K562 (cell line): ENCODE results near the gene FRRS1L. TPM values are rescaled to one million over a fixed set of nuclear protein-coding genes. Genes with fewer than 3 reads are reported as not detected.

Experiments used
- BCL6 ChIP-seq: fragments of 250-450 bp; sonication (Bioruptor Pico); IDR thresholded peaks from 2 replicates; pipeline ENCODE4 v1.4.0; 2020
- DPF2 ChIP-seq: fragments of 450-650 bp; IDR thresholded peaks from 2 replicates; pipeline ENCODE4 v1.6.1; 2016
- EP300 ChIP-seq: IDR thresholded peaks from 2 replicates; pipeline ENCODE4 v1.6.1; 2012; ENCODE audit warnings: low read length, improper control_type of control experiment
- EP400 ChIP-seq: fragments of 450-650 bp; IDR thresholded peaks from 2 replicates; pipeline ENCODE4 v1.6.1; 2017; ENCODE audit warnings: antibody characterized with exemption, mild to moderate bottlenecking, moderate library complexity
- ETV1 ChIP-seq: fragments of 450-650 bp; conservative IDR thresholded peaks from 2 replicates; pipeline ENCODE4 v1.6.1; 2016; ENCODE audit warnings: missing genetic modification characterization, control low read depth, low read depth, missing compliant biosample characterization
- MEF2D ChIP-seq: conservative IDR thresholded peaks from 2 replicates; pipeline ENCODE4 v1.6.1; 2016; ENCODE audit warnings: low read depth, missing genetic modification characterization, missing compliant biosample characterization
- MTA2 ChIP-seq: fragments of 450-650 bp; IDR thresholded peaks from 2 replicates; pipeline ENCODE4 v1.6.1; 2016; ENCODE audit warnings: low read depth
- POLR2AphosphoS2 ChIP-seq: IDR thresholded peaks from 2 replicates; pipeline ENCODE4 v1.6.1; 2012; ENCODE audit warnings: low read length, improper control_type of control experiment
- RHOXF2B ChIP-seq: fragments of 250-450 bp; sonication (Bioruptor Pico); conservative IDR thresholded peaks from 2 replicates; pipeline ENCODE4 v1.5.1; 2021
- TFAM ChIP-seq: fragments of 250-450 bp; sonication (Bioruptor Pico); conservative IDR thresholded peaks from 2 replicates; pipeline ENCODE4 v1.5.0; 2021; ENCODE audit warnings: mild to moderate bottlenecking, moderate library complexity
- TRIM24 ChIP-seq, 2 experiments: fragments of 450-650 bp; IDR thresholded peaks; 2 replicates each; pipeline ENCODE4 v1.6.1; 2016
- WHSC1 ChIP-seq: IDR thresholded peaks from one replicate; pipeline ENCODE4 v1.6.1; 2012; ENCODE audit warnings: low read length, control low read depth, inconsistent platforms
- ZNF217 ChIP-seq: sonication (generic); formaldehyde crosslinking; IDR thresholded peaks from 2 replicates; pipeline ENCODE4 v1.8.0; 2022; ENCODE audit warnings: mild to moderate bottlenecking, missing genetic modification reagents
- ZNF282 ChIP-seq: sonication (generic); formaldehyde crosslinking; IDR thresholded peaks from 2 replicates; pipeline ENCODE4 v1.8.1; 2023; ENCODE audit warnings: missing genetic modification reagents
- ZNF316 ChIP-seq: fragments of 450-650 bp; IDR thresholded peaks from 2 replicates; pipeline ENCODE4 v1.6.1; 2016
- polyA plus RNA-seq, 8 experiments: library from polyadenylated mRNA; depleted of rRNA in 4 of 8; stranded (reverse) in 5 of 8; unstranded in 3 of 8; fragments of >200 nt; fragmentation: Nextera tagmentation in 2 of 8; fragmentation: Illumina TruSeq in 1 of 8; extraction: Ambion mirVana in 2 of 8; extraction: Trizol in 1 of 8; gene quantifications; 2 replicates each; pipeline versions ENCODE4 v1.2.1 to v1.2.3, GENCODE V29; 2011 to 2014; ENCODE audit warnings: inconsistent platforms in 1 of 8, missing spikeins in 1 of 8
- total RNA-seq, 7 experiments: library from RNA; depleted of rRNA in 6 of 7; stranded (reverse); fragments of >200 nt in 6 of 7; fragmentation: Illumina TruSeq in 2 of 7; extraction: Trizol in 2 of 7; gene quantifications; 2 replicates each; pipeline versions ENCODE4 v1.2.1 to v1.2.3, GENCODE V29; 2011 to 2021; ENCODE audit warnings: low replicate concordance in 1 of 7
- TF ChIP-seq, protein P1 (sequence below): fragments of 450-650 bp; IDR thresholded peaks from 2 replicates; pipeline ENCODE4 v1.6.1; 2016; ENCODE audit warnings: mild to moderate bottlenecking, moderate library complexity
- TF ChIP-seq, protein P2 (sequence below): conservative IDR thresholded peaks from 2 replicates; pipeline ENCODE4 v1.6.1; 2011; ENCODE audit warnings: low read depth, mild to moderate bottlenecking, low read length; ENCODE audit not compliant: control insufficient read depth

Gene FRRS1L
- total and polyA plus RNA-seq, 9 of the 15 experiments (the other 6 are each of a cell fraction or from before 2014, with no cell fraction given), result under 0.01 to 0.04 (median 0.03) TPM; not detected in 5

DNA sequence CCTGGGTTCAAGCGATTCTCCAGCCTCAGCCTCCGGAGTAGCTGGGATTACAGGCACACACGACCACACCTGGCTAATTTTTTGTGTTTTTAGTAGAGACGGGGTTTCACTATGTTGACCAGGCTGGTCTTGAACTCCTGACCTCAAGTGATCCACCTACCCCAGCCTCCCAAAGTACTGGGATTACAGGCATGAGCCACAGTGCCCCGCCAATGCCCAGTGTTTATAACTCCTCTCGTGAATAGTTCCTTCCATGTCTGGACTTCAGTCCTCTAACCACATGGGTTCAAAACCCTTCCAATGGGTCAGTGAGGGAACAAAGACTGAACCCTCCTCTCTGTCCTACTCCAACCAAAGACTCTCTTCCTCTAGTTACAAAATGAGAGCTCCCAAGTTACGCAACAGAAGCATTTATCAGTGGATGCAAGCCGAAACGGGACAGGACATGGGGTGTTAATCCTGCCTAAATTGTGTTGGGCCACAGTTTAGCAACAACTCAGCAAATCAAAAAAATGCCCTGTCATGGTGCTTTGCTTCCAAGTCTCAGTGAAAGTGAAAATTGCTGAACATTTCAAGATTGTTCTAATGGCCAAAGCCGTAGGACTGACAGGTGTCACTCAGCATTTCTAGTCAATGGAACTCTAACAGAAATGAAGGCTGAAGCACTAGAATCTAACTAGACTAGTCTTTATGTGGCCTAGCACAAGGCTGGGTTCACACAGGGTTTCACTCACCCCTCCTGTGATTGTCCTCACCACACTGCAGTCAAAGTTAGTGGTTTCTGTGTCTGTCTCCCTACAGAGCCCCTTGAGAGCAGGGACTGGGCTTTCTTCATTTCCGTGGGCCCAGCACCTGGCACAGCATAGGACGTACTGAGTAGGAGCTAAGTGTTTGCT, 44.1 kb downstream of the FRRS1L start (continued):
- TF ChIP-seq, protein P1, sequence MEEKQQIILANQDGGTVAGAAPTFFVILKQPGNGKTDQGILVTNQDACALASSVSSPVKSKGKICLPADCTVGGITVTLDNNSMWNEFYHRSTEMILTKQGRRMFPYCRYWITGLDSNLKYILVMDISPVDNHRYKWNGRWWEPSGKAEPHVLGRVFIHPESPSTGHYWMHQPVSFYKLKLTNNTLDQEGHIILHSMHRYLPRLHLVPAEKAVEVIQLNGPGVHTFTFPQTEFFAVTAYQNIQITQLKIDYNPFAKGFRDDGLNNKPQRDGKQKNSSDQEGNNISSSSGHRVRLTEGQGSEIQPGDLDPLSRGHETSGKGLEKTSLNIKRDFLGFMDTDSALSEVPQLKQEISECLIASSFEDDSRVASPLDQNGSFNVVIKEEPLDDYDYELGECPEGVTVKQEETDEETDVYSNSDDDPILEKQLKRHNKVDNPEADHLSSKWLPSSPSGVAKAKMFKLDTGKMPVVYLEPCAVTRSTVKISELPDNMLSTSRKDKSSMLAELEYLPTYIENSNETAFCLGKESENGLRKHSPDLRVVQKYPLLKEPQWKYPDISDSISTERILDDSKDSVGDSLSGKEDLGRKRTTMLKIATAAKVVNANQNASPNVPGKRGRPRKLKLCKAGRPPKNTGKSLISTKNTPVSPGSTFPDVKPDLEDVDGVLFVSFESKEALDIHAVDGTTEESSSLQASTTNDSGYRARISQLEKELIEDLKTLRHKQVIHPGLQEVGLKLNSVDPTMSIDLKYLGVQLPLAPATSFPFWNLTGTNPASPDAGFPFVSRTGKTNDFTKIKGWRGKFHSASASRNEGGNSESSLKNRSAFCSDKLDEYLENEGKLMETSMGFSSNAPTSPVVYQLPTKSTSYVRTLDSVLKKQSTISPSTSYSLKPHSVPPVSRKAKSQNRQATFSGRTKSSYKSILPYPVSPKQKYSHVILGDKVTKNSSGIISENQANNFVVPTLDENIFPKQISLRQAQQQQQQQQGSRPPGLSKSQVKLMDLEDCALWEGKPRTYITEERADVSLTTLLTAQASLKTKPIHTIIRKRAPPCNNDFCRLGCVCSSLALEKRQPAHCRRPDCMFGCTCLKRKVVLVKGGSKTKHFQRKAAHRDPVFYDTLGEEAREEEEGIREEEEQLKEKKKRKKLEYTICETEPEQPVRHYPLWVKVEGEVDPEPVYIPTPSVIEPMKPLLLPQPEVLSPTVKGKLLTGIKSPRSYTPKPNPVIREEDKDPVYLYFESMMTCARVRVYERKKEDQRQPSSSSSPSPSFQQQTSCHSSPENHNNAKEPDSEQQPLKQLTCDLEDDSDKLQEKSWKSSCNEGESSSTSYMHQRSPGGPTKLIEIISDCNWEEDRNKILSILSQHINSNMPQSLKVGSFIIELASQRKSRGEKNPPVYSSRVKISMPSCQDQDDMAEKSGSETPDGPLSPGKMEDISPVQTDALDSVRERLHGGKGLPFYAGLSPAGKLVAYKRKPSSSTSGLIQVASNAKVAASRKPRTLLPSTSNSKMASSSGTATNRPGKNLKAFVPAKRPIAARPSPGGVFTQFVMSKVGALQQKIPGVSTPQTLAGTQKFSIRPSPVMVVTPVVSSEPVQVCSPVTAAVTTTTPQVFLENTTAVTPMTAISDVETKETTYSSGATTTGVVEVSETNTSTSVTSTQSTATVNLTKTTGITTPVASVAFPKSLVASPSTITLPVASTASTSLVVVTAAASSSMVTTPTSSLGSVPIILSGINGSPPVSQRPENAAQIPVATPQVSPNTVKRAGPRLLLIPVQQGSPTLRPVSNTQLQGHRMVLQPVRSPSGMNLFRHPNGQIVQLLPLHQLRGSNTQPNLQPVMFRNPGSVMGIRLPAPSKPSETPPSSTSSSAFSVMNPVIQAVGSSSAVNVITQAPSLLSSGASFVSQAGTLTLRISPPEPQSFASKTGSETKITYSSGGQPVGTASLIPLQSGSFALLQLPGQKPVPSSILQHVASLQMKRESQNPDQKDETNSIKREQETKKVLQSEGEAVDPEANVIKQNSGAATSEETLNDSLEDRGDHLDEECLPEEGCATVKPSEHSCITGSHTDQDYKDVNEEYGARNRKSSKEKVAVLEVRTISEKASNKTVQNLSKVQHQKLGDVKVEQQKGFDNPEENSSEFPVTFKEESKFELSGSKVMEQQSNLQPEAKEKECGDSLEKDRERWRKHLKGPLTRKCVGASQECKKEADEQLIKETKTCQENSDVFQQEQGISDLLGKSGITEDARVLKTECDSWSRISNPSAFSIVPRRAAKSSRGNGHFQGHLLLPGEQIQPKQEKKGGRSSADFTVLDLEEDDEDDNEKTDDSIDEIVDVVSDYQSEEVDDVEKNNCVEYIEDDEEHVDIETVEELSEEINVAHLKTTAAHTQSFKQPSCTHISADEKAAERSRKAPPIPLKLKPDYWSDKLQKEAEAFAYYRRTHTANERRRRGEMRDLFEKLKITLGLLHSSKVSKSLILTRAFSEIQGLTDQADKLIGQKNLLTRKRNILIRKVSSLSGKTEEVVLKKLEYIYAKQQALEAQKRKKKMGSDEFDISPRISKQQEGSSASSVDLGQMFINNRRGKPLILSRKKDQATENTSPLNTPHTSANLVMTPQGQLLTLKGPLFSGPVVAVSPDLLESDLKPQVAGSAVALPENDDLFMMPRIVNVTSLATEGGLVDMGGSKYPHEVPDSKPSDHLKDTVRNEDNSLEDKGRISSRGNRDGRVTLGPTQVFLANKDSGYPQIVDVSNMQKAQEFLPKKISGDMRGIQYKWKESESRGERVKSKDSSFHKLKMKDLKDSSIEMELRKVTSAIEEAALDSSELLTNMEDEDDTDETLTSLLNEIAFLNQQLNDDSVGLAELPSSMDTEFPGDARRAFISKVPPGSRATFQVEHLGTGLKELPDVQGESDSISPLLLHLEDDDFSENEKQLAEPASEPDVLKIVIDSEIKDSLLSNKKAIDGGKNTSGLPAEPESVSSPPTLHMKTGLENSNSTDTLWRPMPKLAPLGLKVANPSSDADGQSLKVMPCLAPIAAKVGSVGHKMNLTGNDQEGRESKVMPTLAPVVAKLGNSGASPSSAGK, result peak; percentile 14; the same call in 1 of the 2 replicates
- peak; percentile 28; the same call in 1 of the 2 replicates for TF ChIP-seq MEF2D (tag)
- TF ChIP-seq DPF2, result peak; percentile 97
- TF ChIP-seq, protein P2, sequence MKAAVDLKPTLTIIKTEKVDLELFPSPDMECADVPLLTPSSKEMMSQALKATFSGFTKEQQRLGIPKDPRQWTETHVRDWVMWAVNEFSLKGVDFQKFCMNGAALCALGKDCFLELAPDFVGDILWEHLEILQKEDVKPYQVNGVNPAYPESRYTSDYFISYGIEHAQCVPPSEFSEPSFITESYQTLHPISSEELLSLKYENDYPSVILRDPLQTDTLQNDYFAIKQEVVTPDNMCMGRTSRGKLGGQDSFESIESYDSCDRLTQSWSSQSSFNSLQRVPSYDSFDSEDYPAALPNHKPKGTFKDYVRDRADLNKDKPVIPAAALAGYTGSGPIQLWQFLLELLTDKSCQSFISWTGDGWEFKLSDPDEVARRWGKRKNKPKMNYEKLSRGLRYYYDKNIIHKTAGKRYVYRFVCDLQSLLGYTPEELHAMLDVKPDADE, result no peak
- peak; percentile 52; the same call in 1 of the 2 replicates for TF ChIP-seq ETV1
- TF ChIP-seq RHOXF2B (CRISPR knock-in tag), result no peak
- no peak for TF ChIP-seq ZNF282 (CRISPR knock-in tag)
- peak; percentile 11; the same call in 1 of the 2 replicates for TF ChIP-seq BCL6
- no peak for TF ChIP-seq ZNF217
- TF ChIP-seq EP400, result peak; percentile 62
- peak; percentile 66 for TF ChIP-seq MTA2
- TF ChIP-seq WHSC1, result no peak
- TF ChIP-seq POLR2AphosphoS2, result no peak
- TF ChIP-seq TFAM, result no peak
- peak; percentile 68 to 86; a peak in 3 of 4 replicates for TF ChIP-seq TRIM24 (IDR thresholded peaks at IDR 0.05)
- TF ChIP-seq ZNF316, result peak; percentile 99
- peak; percentile 90 for TF ChIP-seq EP300
